H1 (cell line): ENCODE data around the gene FTHL17. TPM values are rescaled to one million over a fixed set of nuclear protein-coding genes. Genes with fewer than 3 reads are reported as not detected.

Experiments
- polyA plus RNA-seq, 7 experiments: library from polyadenylated mRNA; depleted of rRNA in 3 of 7; stranded (reverse) in 5 of 7; unstranded in 2 of 7; fragments of >200 nt in 5 of 7; fragments of 200-250 nt in 2 of 7; gene quantifications; 1 replicate in 5 of 7; 2 replicates in 1 of 7; 4 replicates in 1 of 7; pipeline versions ENCODE4 v1.2.1 to v1.2.3, GENCODE V29; 2011 to 2013; ENCODE audit warnings: missing spikeins in 2 of 7, mixed read lengths in 2 of 7
- total RNA-seq: library from RNA; stranded (reverse); fragmentation: NEBNext Ultra II Directional; extraction: Animal tissue kit (Norgen Biotek cat#: 25700); gene quantifications from 2 replicates; pipeline ENCODE4 v1.2.1, GENCODE V29; 2021

Gene FTHL17
- total and polyA plus RNA-seq, 2 of the 8 experiments (the other 6 are each of a cell fraction or from before 2014, with no cell fraction given) = not detected

Other genes starting within 250 kb of the FTHL17 start
- 12.7 and 12.9 TPM in 2 replicates for gene TAB3, start 182.8 kb downstream of the FTHL17 start, total RNA-seq
- 7.8 and 12.7 TPM in 2 replicates for gene TAB3, start 182.8 kb downstream of the FTHL17 start, polyA plus RNA-seq (2011; rRNA removed)